Dendritic cell treated with granulocyte-macrophage colony-stimulating factor and Interleukin-4, amounts not matched to agents 40 ng/mL and 50 ng/mL, for 4 days (primary cell): ENCODE measurements around the gene MICU1.
"Not testable (repeated sequence)": the region's sequence is repeated elsewhere in the genome, so short reads cannot be mapped to it uniquely, and the experiment has no call there.

ENCODE experiments used
- H3K27ac Mint-ChIP-seq: one replicate; pipeline ENCODE4 v1.8.0; 2022; ENCODE audit warnings: mild to moderate bottlenecking, mixed read lengths
- H3K27me3 Mint-ChIP-seq: one replicate; pipeline ENCODE4 v1.8.0; 2022; ENCODE audit warnings: mild to moderate bottlenecking, mixed read lengths
- H3K36me3 Mint-ChIP-seq: one replicate; pipeline ENCODE4 v1.8.0; 2022; ENCODE audit warnings: low read depth, mixed read lengths
- H3K4me1 Mint-ChIP-seq: one replicate; pipeline ENCODE4 v1.8.0; 2022; ENCODE audit warnings: low read depth, mixed read lengths
- H3K4me3 Mint-ChIP-seq: one replicate; pipeline ENCODE4 v1.8.0; 2022; ENCODE audit warnings: mild to moderate bottlenecking, moderate library complexity, mixed read lengths
- H3K9me3 Mint-ChIP-seq: one replicate; pipeline ENCODE4 v1.8.0; 2022; ENCODE audit warnings: mixed read lengths
- intact Hi-C: fragments of 100-400 bp; cut with micrococcal nuclease; formaldehyde crosslinking; loops from one replicate; pipeline ENCODE4 v1.15.0; 2022

The MICU1 gene

GRCh38 chr10:72499701-72500100, 126.2 kb downstream of the MICU1 start:
- intact Hi-C loops, result no loop called here
- Mint-ChIP-seq H3K27ac (no peak overlapping the region), H3K4me3 (no peak overlapping the region), H3K4me1 (peaks cover 16% of the 10 kb centered on the region), H3K9me3 (peaks cover 9% of the 10 kb centered on the region), H3K27me3 (no peaks in the 10 kb centered on the region), H3K36me3 (peaks cover 11% of the 10 kb centered on the region)

- H3K27me3 Mint-ChIP-seq, result no peaks in the 10 kb centered on the region
- peaks cover 26% of the 10 kb centered on the region for H3K4me1 Mint-ChIP-seq
- no peak overlapping the region for H3K4me3 Mint-ChIP-seq
- peaks cover 9% of the 10 kb centered on the region for H3K36me3 Mint-ChIP-seq
- no peaks in the 10 kb centered on the region for H3K9me3 Mint-ChIP-seq
- no peak overlapping the region for H3K27ac Mint-ChIP-seq
- intact Hi-C loops, result no loop called here
Observed at GRCh38 chr10:72490951-72491350, 134.9 kb downstream of the MICU1 start.

- Mint-ChIP-seq H3K27ac (no peak overlapping the region), H3K4me3 (no peak overlapping the region), H3K4me1 (peaks cover 44% of the 10 kb centered on the region), H3K27me3 (no peaks in the 10 kb centered on the region), H3K9me3 (no peaks in the 10 kb centered on the region), H3K36me3 (peaks cover 15% of the 10 kb centered on the region)
- intact Hi-C loops, result no loop called here
Observed at GRCh38 chr10:72487521-72487920, 138.4 kb downstream of the MICU1 start.

- no peak overlapping the region for H3K4me3 Mint-ChIP-seq
- peaks cover 15% of the 10 kb centered on the region for H3K36me3 Mint-ChIP-seq
- H3K9me3 Mint-ChIP-seq, result no peaks in the 10 kb centered on the region
- peaks cover 44% of the 10 kb centered on the region for H3K4me1 Mint-ChIP-seq
- no peaks in the 10 kb centered on the region for H3K27me3 Mint-ChIP-seq
- intact Hi-C loops, result no loop called here
- no peak overlapping the region for H3K27ac Mint-ChIP-seq
Observed at GRCh38 chr10:72487116-72487515, 138.8 kb downstream of the MICU1 start.

- Mint-ChIP-seq H3K4me1 (peaks cover 41% of the 10 kb centered on the region), H3K9me3 (no peaks in the 10 kb centered on the region), H3K36me3 (peaks cover 15% of the 10 kb centered on the region), H3K4me3 (no peak overlapping the region), H3K27me3 (no peaks in the 10 kb centered on the region), H3K27ac (no peak overlapping the region)
- intact Hi-C loops, result no loop called here
Observed at GRCh38 chr10:72485701-72486100, 140.2 kb downstream of the MICU1 start.

GRCh38 chr10:72484521-72484920, 141.4 kb downstream of the MICU1 start:
- H3K4me3 Mint-ChIP-seq, result no peak overlapping the region

GRCh38 chr10:72483471-72483870, 142.4 kb downstream of the MICU1 start:
- H3K27me3 Mint-ChIP-seq, result no peaks in the 10 kb centered on the region
- peaks cover 20% of the 10 kb centered on the region for H3K36me3 Mint-ChIP-seq
- intact Hi-C loops, result no loop called here
- H3K9me3 Mint-ChIP-seq, result no peaks in the 10 kb centered on the region
- peaks cover 33% of the 10 kb centered on the region for H3K4me1 Mint-ChIP-seq
- no peak overlapping the region for H3K4me3 Mint-ChIP-seq
- peak overlapping the region; percentile 41 for H3K27ac Mint-ChIP-seq

More at GRCh38 chr10:72484521-72484920, 141.4 kb downstream of the MICU1 start:
- intact Hi-C loops, result no loop called here
- Mint-ChIP-seq H3K27me3 (no peaks in the 10 kb centered on the region), H3K36me3 (peaks cover 15% of the 10 kb centered on the region), H3K9me3 (no peaks in the 10 kb centered on the region), H3K27ac (no peak overlapping the region), H3K4me1 (peaks cover 42% of the 10 kb centered on the region)

GRCh38 chr10:72480861-72481260, 145.0 kb downstream of the MICU1 start:
- Mint-ChIP-seq H3K4me3 (no peak overlapping the region), H3K27me3 (no peaks in the 10 kb centered on the region), H3K36me3 (peaks cover 23% of the 10 kb centered on the region), H3K9me3 (no peaks in the 10 kb centered on the region), H3K4me1 (peaks cover 27% of the 10 kb centered on the region), H3K27ac (no peak overlapping the region)
- intact Hi-C loops, result no loop called here

- Mint-ChIP-seq H3K4me3 (no peak overlapping the region), H3K9me3 (no peaks in the 10 kb centered on the region), H3K27ac (no peak overlapping the region), H3K4me1 (peaks cover 22% of the 10 kb centered on the region), H3K36me3 (peaks cover 52% of the 10 kb centered on the region), H3K27me3 (no peaks in the 10 kb centered on the region)
- intact Hi-C loops, result no loop called here
Observed at GRCh38 chr10:72477463-72477862, 148.4 kb downstream of the MICU1 start.

GRCh38 chr10:72472306-72472705, 153.6 kb downstream of the MICU1 start:
- intact Hi-C loops, result no loop called here
- peaks cover 64% of the 10 kb centered on the region for H3K36me3 Mint-ChIP-seq
- peaks cover 26% of the 10 kb centered on the region for H3K4me1 Mint-ChIP-seq
- no peaks in the 10 kb centered on the region for H3K9me3 Mint-ChIP-seq
- H3K4me3 Mint-ChIP-seq, result no peak overlapping the region
- H3K27me3 Mint-ChIP-seq, result no peaks in the 10 kb centered on the region
- no peak overlapping the region for H3K27ac Mint-ChIP-seq

- no peak overlapping the region for H3K27ac Mint-ChIP-seq
- no peaks in the 10 kb centered on the region for H3K9me3 Mint-ChIP-seq
- H3K36me3 Mint-ChIP-seq, result peaks cover 62% of the 10 kb centered on the region
Observed at GRCh38 chr10:72470666-72471065, 155.2 kb downstream of the MICU1 start.

GRCh38 chr10:72467064-72467463, 158.8 kb downstream of the MICU1 start:
- peaks cover 46% of the 10 kb centered on the region for H3K36me3 Mint-ChIP-seq
- H3K4me1 Mint-ChIP-seq, intact Hi-C loops, H3K9me3 Mint-ChIP-seq, H3K27me3 Mint-ChIP-seq, H3K4me3 Mint-ChIP-seq: not testable (repeated sequence)
- peak overlapping the region; percentile 10 for H3K27ac Mint-ChIP-seq

More at GRCh38 chr10:72470666-72471065, 155.2 kb downstream of the MICU1 start:
- intact Hi-C loops, result no loop called here
- H3K4me1 Mint-ChIP-seq, result peaks cover 26% of the 10 kb centered on the region
- H3K4me3 Mint-ChIP-seq, result no peak overlapping the region
- H3K27me3 Mint-ChIP-seq, result no peaks in the 10 kb centered on the region

GRCh38 chr10:72466018-72466417, 159.9 kb downstream of the MICU1 start:
- Mint-ChIP-seq H3K27me3 (no peaks in the 10 kb centered on the region), H3K4me1 (peaks cover 4% of the 10 kb centered on the region), H3K36me3 (peaks cover 46% of the 10 kb centered on the region), H3K4me3 (no peak overlapping the region), H3K27ac (no peak overlapping the region), H3K9me3 (no peaks in the 10 kb centered on the region)
- intact Hi-C loops, result no loop called here

- Mint-ChIP-seq H3K27me3 (no peaks in the 10 kb centered on the region), H3K4me1 (peaks cover 7% of the 10 kb centered on the region), H3K27ac (no peak overlapping the region), H3K4me3 (no peak overlapping the region), H3K36me3 (peaks cover 36% of the 10 kb centered on the region), H3K9me3 (no peaks in the 10 kb centered on the region)
- intact Hi-C loops, result no loop called here
Observed at GRCh38 chr10:72464438-72464837, 161.4 kb downstream of the MICU1 start.

GRCh38 chr10:72462261-72462660, 163.6 kb downstream of the MICU1 start:
- Mint-ChIP-seq H3K9me3 (no peaks in the 10 kb centered on the region), H3K4me1 (peaks cover 15% of the 10 kb centered on the region), H3K27me3 (no peaks in the 10 kb centered on the region), H3K4me3 (no peak overlapping the region), H3K36me3 (peaks cover 28% of the 10 kb centered on the region), H3K27ac (no peak overlapping the region)
- intact Hi-C loops, result no loop called here
